Neural progenitor cell (in vitro differentiated cells): ENCODE results near the gene XKR8.

Source experiments
- EZH2 ChIP-seq: fragments of 200-600 bp; sonication (generic); IDR thresholded peaks from 2 replicates; pipeline ENCODE4 v1.6.1; 2017; ENCODE audit warnings: antibody characterized with exemption, mild to moderate bottlenecking, moderate library complexity
- EZH2phosphoT487 ChIP-seq: fragments of 200-600 bp; sonication (generic); IDR thresholded peaks from 2 replicates; pipeline ENCODE4 v1.6.1; 2017; ENCODE audit warnings: antibody characterized with exemption
- TF ChIP-seq, protein P1 (sequence below): fragments of 200-600 bp; sonication (generic); IDR thresholded peaks from 2 replicates; pipeline ENCODE4 v1.5.1; 2017; ENCODE audit warnings: antibody characterized with exemption, mild to moderate bottlenecking

DNA sequence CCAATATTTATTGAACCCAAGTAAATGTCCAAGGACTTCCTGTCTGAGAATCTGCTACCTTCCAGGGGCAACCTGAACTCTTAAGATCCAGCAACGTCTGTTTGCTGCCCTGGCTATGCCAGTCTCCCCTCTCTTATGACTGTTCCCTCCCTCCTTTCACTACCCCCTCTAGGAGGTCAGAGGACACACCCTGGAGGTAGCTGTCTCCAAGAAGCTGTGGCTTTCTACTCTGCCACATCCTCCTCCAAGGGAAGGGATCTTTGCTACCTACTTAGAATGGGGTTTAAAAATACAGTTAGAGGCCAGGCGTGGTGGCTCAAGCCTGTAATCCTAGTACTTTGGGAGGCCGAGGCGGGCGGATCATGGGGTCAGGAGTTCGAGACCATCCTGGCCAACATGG, 28.6 kb upstream of the XKR8 start:
- TF ChIP-seq EZH2phosphoT487 (no peak), EZH2 (no peak)
- TF ChIP-seq, protein P1, sequence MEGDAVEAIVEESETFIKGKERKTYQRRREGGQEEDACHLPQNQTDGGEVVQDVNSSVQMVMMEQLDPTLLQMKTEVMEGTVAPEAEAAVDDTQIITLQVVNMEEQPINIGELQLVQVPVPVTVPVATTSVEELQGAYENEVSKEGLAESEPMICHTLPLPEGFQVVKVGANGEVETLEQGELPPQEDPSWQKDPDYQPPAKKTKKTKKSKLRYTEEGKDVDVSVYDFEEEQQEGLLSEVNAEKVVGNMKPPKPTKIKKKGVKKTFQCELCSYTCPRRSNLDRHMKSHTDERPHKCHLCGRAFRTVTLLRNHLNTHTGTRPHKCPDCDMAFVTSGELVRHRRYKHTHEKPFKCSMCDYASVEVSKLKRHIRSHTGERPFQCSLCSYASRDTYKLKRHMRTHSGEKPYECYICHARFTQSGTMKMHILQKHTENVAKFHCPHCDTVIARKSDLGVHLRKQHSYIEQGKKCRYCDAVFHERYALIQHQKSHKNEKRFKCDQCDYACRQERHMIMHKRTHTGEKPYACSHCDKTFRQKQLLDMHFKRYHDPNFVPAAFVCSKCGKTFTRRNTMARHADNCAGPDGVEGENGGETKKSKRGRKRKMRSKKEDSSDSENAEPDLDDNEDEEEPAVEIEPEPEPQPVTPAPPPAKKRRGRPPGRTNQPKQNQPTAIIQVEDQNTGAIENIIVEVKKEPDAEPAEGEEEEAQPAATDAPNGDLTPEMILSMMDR = no peak
